Measurements from ENCODE around the gene EBF3. TPM values are rescaled to one million over a fixed set of nuclear protein-coding genes. Genes with fewer than 3 reads are reported as not detected.
A peak's percentile ranks its signal among the peaks of the same experiment; 100 is the strongest.

Gene EBF3
- total and polyA plus RNA-seq, 2 experiments from 2014 or later = 0.27 to 0.49 TPM

- peaks cover 100% of the 10 kb centered on the region for H3K27me3 ChIP-seq (ENCODE audit: insufficient read depth)
- peaks cover 65% of the 10 kb centered on the region for H3K4me1 ChIP-seq (ENCODE audit: insufficient read depth)
- peaks cover 88% of the 10 kb centered on the region for H3K27me3 Mint-ChIP-seq (ENCODE audit: insufficient read depth, low read depth, poor library complexity)
- no peaks in the 10 kb centered on the region for H3K9me2 ChIP-seq (ENCODE audit: insufficient read depth)
- peaks cover 9% of the 10 kb centered on the region; the same call in 1 of the 2 replicates for H3F3A ChIP-seq (replicated peaks; ENCODE audit: low read depth)
- TF ChIP-seq ZNF462 (CRISPR knock-in tag; IDR thresholded peaks at IDR 0.05) (no peak), POLR2AphosphoS5 (IDR thresholded peaks at IDR 0.05; ENCODE audit: low read depth) (no peak), CTCF (conservative IDR thresholded peaks at IDR 0.05; ENCODE audit: low read depth in 2 of 2) (peak in 1 of 2 experiments; percentile 32; a peak in 3 of 4 replicates), REST (IDR thresholded peaks at IDR 0.05; ENCODE audit: unreplicated experiment) (no peak), ZNF331 (CRISPR knock-in tag; IDR thresholded peaks at IDR 0.05; ENCODE audit: low read depth) (no peak), CREB1 (CRISPR knock-in tag; IDR thresholded peaks at IDR 0.05; ENCODE audit: low read depth) (no peak), EZH2 (IDR thresholded peaks at IDR 0.05; ENCODE audit: low read depth, unreplicated experiment) (peak; percentile 94)
- peaks cover 56% of the 10 kb centered on the region for H3K4me1 Mint-ChIP-seq
- no peak overlapping the region for H2AFZ ChIP-seq
- peak overlapping the region; percentile 70 for H3K4me2 ChIP-seq
- no peaks in the 10 kb centered on the region for H4K20me1 ChIP-seq (replicated peaks; ENCODE audit: insufficient read depth)
- H3K27ac Mint-ChIP-seq = no peak overlapping the region
- DNase-seq (ENCODE audit: low spot score) (peak; percentile 38), ATAC-seq (no peak)
- no peaks in the 10 kb centered on the region for H3K36me3 ChIP-seq (ENCODE audit: insufficient read depth)
- peaks cover 14% of the 10 kb centered on the region; the same call in 2 of the 3 replicates for H3K9me3 Mint-ChIP-seq
- peak overlapping the region; percentile 51 for H3K4me3 ChIP-seq
- H3K79me2 ChIP-seq (replicated peaks; ENCODE audit: insufficient read depth) = no peaks in the 10 kb centered on the region
- H3K4me3 Mint-ChIP-seq = peak overlapping the region; percentile 64
- no peaks in the 10 kb centered on the region; the same call in 2 of the 3 replicates for H3K36me3 Mint-ChIP-seq (ENCODE audit: low read depth)
- H3K27ac ChIP-seq (ENCODE audit: low read depth) = no peak overlapping the region
Observed at GRCh38 chr10:129958148-129958628, 5.9 kb downstream of the EBF3 start.
